IPS-NIHi7 (cell line): ENCODE results near the gene ARHGEF19.
"Not testable (repeated sequence)": the region's sequence is repeated elsewhere in the genome, so short reads cannot be mapped to it uniquely, and the experiment has no call there.

Source experiments
- DNase-seq: peaks from one replicate; pipeline ENCODE4 v3.0.0; 2012; ENCODE audit warnings: mixed read lengths; ENCODE audit errors: extremely low spot score

ARHGEF19 gene

GRCh38 chr1:16166117-16166516 lies 46.3 kb downstream of the ARHGEF19 start:
- DNase-seq, result no peak

- no peak for DNase-seq
Measured at GRCh38 chr1:16165548-16165947, 46.9 kb downstream of the ARHGEF19 start.

GRCh38 chr1:16165073-16165364 lies 47.4 kb downstream of the ARHGEF19 start:
- DNase-seq, result no peak

GRCh38 chr1:16164213-16165072 lies 48.0 kb downstream of the ARHGEF19 start:
- peak; percentile 40 for DNase-seq

- not testable (repeated sequence) for DNase-seq
Measured at GRCh38 chr1:16163608-16164212, 48.7 kb downstream of the ARHGEF19 start.

GRCh38 chr1:16162163-16162822 lies 50.2 kb downstream of the ARHGEF19 start:
- DNase-seq, result peak; percentile 83

GRCh38 chr1:16161717-16162116 lies 50.7 kb downstream of the ARHGEF19 start:
- no peak for DNase-seq

GRCh38 chr1:16158993-16159831 lies 53.2 kb downstream of the ARHGEF19 start:
- no peak for DNase-seq

GRCh38 chr1:16158025-16158424 lies 54.4 kb downstream of the ARHGEF19 start:
- DNase-seq, result no peak

- DNase-seq, result no peak
Measured at GRCh38 chr1:16156848-16157495, 55.5 kb downstream of the ARHGEF19 start.

- peak; percentile 90 for DNase-seq
Measured at GRCh38 chr1:16155537-16156410, 56.7 kb downstream of the ARHGEF19 start, which contains the start of gene EPHA2. Gene EPHA2 (minus strand): TSS chr1:16156069. CDS start chr1:16155932, 137 bp downstream.

- no peak for DNase-seq
Measured at GRCh38 chr1:16153999-16154673, 58.3 kb downstream of the ARHGEF19 start.

GRCh38 chr1:16153096-16153998 lies 59.1 kb downstream of the ARHGEF19 start:
- no peak for DNase-seq

- DNase-seq, result no peak
Measured at GRCh38 chr1:16152481-16153087, 59.9 kb downstream of the ARHGEF19 start.

GRCh38 chr1:16151995-16152384 lies 60.5 kb downstream of the ARHGEF19 start:
- no peak for DNase-seq

GRCh38 chr1:16151196-16151994 lies 61.1 kb downstream of the ARHGEF19 start:
- no peak for DNase-seq

- DNase-seq, result no peak
Measured at GRCh38 chr1:16150508-16150907, 61.9 kb downstream of the ARHGEF19 start.
